Coronary artery (tissue), 2 donors: Measurements from ENCODE around the gene SF3B6.

Source experiments
- DNase-seq: peaks from one replicate; pipeline ENCODE4 v3.0.0-alpha.2; 2017; ENCODE audit warnings: low spot score
- H3K27ac ChIP-seq, 2 donors: fragments of 200-600 bp; sonication (generic); one replicate each; pipeline ENCODE4 v1.5.1; 2016 to 2019
- H3K4me3 ChIP-seq: fragments of 200-600 bp; sonication (generic); 2 replicates; pipeline ENCODE4 v1.5.1; 2016; ENCODE audit warnings: mild to moderate bottlenecking, moderate library complexity
- TF ChIP-seq, protein P1 (sequence below): fragments of 200-600 bp; sonication (generic); IDR thresholded peaks from one replicate; pipeline ENCODE4 v1.5.1; 2019; ENCODE audit warnings: antibody characterized with exemption

The SF3B6 gene

DNA sequence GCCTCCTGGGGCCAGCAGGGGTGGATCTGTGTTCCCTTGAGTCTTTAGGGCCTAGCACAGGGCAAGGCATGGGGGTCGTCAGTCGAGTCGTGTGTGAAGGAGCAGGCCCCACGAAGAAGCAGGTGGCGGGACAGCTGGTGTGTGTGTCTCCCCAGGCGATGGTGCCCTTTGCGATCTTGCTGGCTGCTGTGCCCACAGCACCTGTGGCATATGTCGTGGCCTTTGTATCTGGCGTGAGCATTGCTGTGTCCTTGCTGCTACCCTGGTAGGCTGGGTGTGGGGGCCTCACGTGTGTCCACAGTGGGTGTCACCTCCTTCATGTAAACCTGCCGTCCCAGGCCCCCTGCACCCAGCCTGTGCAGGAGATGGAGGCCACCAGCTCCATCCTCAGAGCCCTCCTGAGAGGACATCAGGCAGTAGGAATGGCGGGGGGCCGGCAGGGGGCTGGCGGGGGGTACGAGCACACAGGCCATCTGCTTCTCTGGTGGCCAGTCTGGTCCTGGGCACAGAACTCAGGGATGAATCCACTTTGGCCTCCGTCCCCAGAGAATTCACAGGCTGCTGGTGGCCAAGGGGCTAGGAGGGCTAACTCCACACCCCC is 53.1 kb downstream of the SF3B6 start:
- DNase-seq, result no peak
- H3K4me3 ChIP-seq, result no peak overlapping the region
- H3K27ac ChIP-seq, result no peak overlapping the region
- TF ChIP-seq, protein P1, sequence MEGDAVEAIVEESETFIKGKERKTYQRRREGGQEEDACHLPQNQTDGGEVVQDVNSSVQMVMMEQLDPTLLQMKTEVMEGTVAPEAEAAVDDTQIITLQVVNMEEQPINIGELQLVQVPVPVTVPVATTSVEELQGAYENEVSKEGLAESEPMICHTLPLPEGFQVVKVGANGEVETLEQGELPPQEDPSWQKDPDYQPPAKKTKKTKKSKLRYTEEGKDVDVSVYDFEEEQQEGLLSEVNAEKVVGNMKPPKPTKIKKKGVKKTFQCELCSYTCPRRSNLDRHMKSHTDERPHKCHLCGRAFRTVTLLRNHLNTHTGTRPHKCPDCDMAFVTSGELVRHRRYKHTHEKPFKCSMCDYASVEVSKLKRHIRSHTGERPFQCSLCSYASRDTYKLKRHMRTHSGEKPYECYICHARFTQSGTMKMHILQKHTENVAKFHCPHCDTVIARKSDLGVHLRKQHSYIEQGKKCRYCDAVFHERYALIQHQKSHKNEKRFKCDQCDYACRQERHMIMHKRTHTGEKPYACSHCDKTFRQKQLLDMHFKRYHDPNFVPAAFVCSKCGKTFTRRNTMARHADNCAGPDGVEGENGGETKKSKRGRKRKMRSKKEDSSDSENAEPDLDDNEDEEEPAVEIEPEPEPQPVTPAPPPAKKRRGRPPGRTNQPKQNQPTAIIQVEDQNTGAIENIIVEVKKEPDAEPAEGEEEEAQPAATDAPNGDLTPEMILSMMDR, result no peak

GRCh38 chr2:24022324-24022974 is 53.7 kb downstream of the SF3B6 start:
- no peak overlapping the region for H3K4me3 ChIP-seq
- TF ChIP-seq, protein P1, result no peak
- no peak overlapping the region for H3K27ac ChIP-seq
- no peak for DNase-seq

DNA sequence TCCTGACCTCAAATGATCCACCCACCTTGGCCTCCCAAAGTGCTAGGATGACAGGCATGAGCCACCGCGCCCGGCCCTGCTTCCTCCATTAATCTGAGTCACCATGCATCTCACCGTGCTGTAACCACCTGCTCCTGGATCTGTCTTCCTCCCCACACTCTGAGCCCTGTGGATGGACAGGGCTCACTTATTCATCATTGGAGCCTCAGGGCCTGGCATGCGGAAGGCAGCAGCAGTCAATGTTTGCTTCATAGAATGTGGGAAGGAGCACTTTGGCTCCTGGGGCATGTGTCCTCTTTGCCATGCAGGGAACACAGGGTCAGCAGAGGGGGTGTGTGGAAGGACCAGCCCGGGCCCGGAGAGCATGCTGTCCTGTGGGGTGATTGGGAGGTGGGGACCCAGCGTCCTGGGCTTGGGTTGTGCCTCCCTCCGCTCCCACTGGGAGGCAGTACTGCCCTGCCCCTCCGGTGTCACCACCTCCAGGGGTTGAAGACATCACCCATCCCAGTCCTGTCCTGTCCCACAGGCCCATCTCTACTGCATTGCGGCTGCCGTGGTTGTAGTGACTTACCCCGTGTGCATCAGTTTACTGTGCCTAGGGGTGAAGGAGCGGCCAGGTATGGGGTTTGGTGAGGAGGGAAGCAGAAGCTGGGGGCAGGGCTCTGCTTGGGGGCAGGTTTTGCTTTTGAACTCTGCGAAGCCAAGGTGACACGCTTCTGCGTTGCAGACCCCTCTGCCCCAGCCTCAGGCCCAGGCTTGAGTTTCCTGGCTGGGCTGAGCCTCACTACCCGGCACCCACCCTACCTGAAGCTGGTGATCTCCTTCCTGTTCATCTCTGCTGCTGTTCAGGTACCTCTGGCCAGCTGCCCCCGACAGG is 54.8 kb downstream of the SF3B6 start:
- TF ChIP-seq, protein P1, result no peak
- Histone ChIP-seq H3K4me3 (no peak overlapping the region), H3K27ac (no peak overlapping the region)
- no peak for DNase-seq

DNA sequence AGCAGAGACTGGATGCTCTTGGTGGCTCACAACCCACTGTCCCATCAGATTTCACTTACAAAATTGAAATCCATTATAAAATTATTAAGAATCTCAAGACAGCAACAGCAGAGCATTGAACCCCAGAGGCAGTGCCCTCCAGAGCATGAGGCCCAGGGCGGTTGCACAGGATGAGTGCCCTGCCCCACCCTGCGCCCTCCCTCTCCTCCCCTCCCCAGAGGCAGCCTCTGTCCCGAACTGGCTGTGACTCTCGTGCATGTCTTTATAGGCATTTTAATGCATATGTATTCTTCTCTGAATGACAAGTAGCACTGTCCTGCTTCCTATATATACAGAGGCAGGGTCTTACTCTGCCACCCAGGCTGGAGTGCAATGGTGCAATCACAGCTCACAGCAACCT is 55.9 kb downstream of the SF3B6 start:
- Histone ChIP-seq H3K4me3 (no peak overlapping the region), H3K27ac (no peak overlapping the region)
- TF ChIP-seq, protein P1, result no peak
- DNase-seq, result no peak

- TF ChIP-seq, protein P1, result no peak
- DNase-seq, result no peak
- Histone ChIP-seq H3K27ac (no peak overlapping the region), H3K4me3 (no peak overlapping the region)
Observed at GRCh38 chr2:24019729-24020128, 56.4 kb downstream of the SF3B6 start.

DNA sequence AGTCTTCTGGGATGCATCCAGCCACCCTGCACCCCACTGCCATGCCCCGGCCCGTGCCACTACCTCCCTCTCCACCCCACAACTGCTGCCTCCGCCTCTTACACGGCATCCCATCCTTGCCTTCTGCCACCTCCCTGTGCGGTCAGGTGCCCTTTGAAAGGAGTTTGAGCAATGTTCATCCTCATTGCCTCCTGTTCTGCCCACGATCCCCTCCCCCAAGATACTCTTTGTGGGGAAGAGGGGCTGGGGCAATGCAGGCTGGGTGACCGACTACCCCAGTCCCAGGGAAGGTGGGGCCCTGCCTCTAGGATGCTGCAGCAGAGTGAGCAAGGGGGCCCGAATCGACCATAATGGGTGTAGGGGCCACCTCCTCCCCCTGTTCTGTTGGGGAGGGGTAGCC is 57.9 kb downstream of the SF3B6 start:
- TF ChIP-seq, protein P1, result no peak
- Histone ChIP-seq H3K27ac (no peak overlapping the region), H3K4me3 (no peak overlapping the region)
- DNase-seq, result no peak
